AG09309 (cell line): Measurements from ENCODE around the gene NPEPPS.
"Not testable (repeated sequence)": the region's sequence is repeated elsewhere in the genome, so short reads cannot be mapped to it uniquely, and the experiment has no call there.

Source experiments
- DNase-seq: peaks from one replicate; pipeline ENCODE4 v3.0.0-alpha.2; 2010; ENCODE audit warnings: low read depth
- H3K4me3 ChIP-seq: 2 replicates; pipeline ENCODE4 v1.5.1; 2011; ENCODE audit warnings: mild to moderate bottlenecking, low read depth, low read length, moderate library complexity; ENCODE audit not compliant: control insufficient read depth
- CTCF ChIP-seq: IDR thresholded peaks from 2 replicates; pipeline ENCODE4 v1.5.1; 2011; ENCODE audit warnings: mild to moderate bottlenecking, low read depth, low read length, inconsistent platforms; ENCODE audit not compliant: insufficient read depth, control insufficient read depth; ENCODE audit errors: missing control alignments

Gene NPEPPS

GRCh38 chr17:47541676-47542075, 10.8 kb downstream of the NPEPPS start:
- not testable (repeated sequence) for DNase-seq, H3K4me3 ChIP-seq

GRCh38 chr17:47544327-47544726, 13.4 kb downstream of the NPEPPS start:
- not testable (repeated sequence) for H3K4me3 ChIP-seq, DNase-seq

- DNase-seq, H3K4me3 ChIP-seq: not testable (repeated sequence)
Observed at GRCh38 chr17:47554733-47555132, 23.8 kb downstream of the NPEPPS start.

- not testable (repeated sequence) for DNase-seq
Observed at GRCh38 chr17:47556108-47556507, 25.2 kb downstream of the NPEPPS start.

GRCh38 chr17:47560517-47561043, 29.7 kb downstream of the NPEPPS start:
- not testable (repeated sequence) for H3K4me3 ChIP-seq, DNase-seq

More at GRCh38 chr17:47556108-47556507, 25.2 kb downstream of the NPEPPS start:
- not testable (repeated sequence) for H3K4me3 ChIP-seq

GRCh38 chr17:47561698-47562405, 30.9 kb downstream of the NPEPPS start:
- H3K4me3 ChIP-seq, DNase-seq: not testable (repeated sequence)

GRCh38 chr17:47562406-47562705, 31.4 kb downstream of the NPEPPS start:
- DNase-seq, H3K4me3 ChIP-seq: not testable (repeated sequence)

GRCh38 chr17:47567261-47567660, 36.4 kb downstream of the NPEPPS start:
- not testable (repeated sequence) for H3K4me3 ChIP-seq, DNase-seq

GRCh38 chr17:47572561-47572960, 41.7 kb downstream of the NPEPPS start:
- not testable (repeated sequence) for H3K4me3 ChIP-seq, DNase-seq

GRCh38 chr17:47582416-47582815, 51.5 kb downstream of the NPEPPS start:
- not testable (repeated sequence) for DNase-seq, H3K4me3 ChIP-seq

GRCh38 chr17:47586378-47587055, 55.6 kb downstream of the NPEPPS start:
- not testable (repeated sequence) for DNase-seq, H3K4me3 ChIP-seq

GRCh38 chr17:47593522-47593921, 62.6 kb downstream of the NPEPPS start:
- H3K4me3 ChIP-seq, DNase-seq: not testable (repeated sequence)

- H3K4me3 ChIP-seq = no peak overlapping the region
- TF ChIP-seq CTCF = no peak
- DNase-seq = no peak
Observed at GRCh38 chr17:47603830-47604597, 73.1 kb downstream of the NPEPPS start.
